Neural crest cell (in vitro differentiated cells): ENCODE data around the gene TPPP2. TPM values are rescaled to one million over a fixed set of nuclear protein-coding genes. Genes with fewer than 3 reads are reported as not detected.
"Not testable (repeated sequence)": the region's sequence is repeated elsewhere in the genome, so short reads cannot be mapped to it uniquely, and the experiment has no call there.

ENCODE experiments used
- DNase-seq: peaks from one replicate; pipeline ENCODE4 v3.0.0; 2021; ENCODE audit warnings: low read depth, mixed read lengths, low spot score
- H3K27ac Mint-ChIP-seq: one replicate; pipeline ENCODE4 v1.8.0; 2021; ENCODE audit warnings: mild to moderate bottlenecking, mixed read lengths; ENCODE audit not compliant: unreplicated experiment
- H3K27me3 Mint-ChIP-seq: 2 replicates; pipeline ENCODE4 v1.8.0; 2021; ENCODE audit warnings: low read depth, mild to moderate bottlenecking, mixed read lengths
- H3K36me3 Mint-ChIP-seq: 2 replicates; pipeline ENCODE4 v1.8.0; 2021; ENCODE audit warnings: low read depth, mild to moderate bottlenecking, mixed read lengths
- H3K4me1 Mint-ChIP-seq: 2 replicates; pipeline ENCODE4 v1.8.0; 2021; ENCODE audit warnings: mixed read lengths
- H3K4me3 Mint-ChIP-seq: one replicate; pipeline ENCODE4 v1.8.0; 2021; ENCODE audit warnings: mild to moderate bottlenecking, mixed read lengths
- H3K9me3 Mint-ChIP-seq: 2 replicates; pipeline ENCODE4 v1.8.0; 2021; ENCODE audit warnings: mixed read lengths
- total RNA-seq: library from RNA; stranded (reverse); gene quantifications from 2 replicates; pipeline ENCODE4 v1.2.1, GENCODE V29; 2021
- TF ChIP-seq, protein P1 (sequence below): fragments of 200-600 bp; sonication (generic); conservative IDR thresholded peaks from 2 replicates; pipeline ENCODE4 v1.5.0; 2021; ENCODE audit warnings: antibody characterized with exemption, mild to moderate bottlenecking

TPPP2 gene
- total RNA-seq, 1 donor from 2014 or later = not detected

GRCh38 chr14:20998139-20998538 is 31.9 kb upstream of the TPPP2 start:
- H3K4me1 Mint-ChIP-seq = no peaks in the 10 kb centered on the region
- H3K27ac Mint-ChIP-seq = no peak overlapping the region
- TF ChIP-seq, protein P1, sequence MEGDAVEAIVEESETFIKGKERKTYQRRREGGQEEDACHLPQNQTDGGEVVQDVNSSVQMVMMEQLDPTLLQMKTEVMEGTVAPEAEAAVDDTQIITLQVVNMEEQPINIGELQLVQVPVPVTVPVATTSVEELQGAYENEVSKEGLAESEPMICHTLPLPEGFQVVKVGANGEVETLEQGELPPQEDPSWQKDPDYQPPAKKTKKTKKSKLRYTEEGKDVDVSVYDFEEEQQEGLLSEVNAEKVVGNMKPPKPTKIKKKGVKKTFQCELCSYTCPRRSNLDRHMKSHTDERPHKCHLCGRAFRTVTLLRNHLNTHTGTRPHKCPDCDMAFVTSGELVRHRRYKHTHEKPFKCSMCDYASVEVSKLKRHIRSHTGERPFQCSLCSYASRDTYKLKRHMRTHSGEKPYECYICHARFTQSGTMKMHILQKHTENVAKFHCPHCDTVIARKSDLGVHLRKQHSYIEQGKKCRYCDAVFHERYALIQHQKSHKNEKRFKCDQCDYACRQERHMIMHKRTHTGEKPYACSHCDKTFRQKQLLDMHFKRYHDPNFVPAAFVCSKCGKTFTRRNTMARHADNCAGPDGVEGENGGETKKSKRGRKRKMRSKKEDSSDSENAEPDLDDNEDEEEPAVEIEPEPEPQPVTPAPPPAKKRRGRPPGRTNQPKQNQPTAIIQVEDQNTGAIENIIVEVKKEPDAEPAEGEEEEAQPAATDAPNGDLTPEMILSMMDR = no peak
- no peak overlapping the region for H3K4me3 Mint-ChIP-seq
- peaks cover 10% of the 10 kb centered on the region for H3K36me3 Mint-ChIP-seq
- H3K27me3 Mint-ChIP-seq = no peaks in the 10 kb centered on the region
- DNase-seq = no peak
- no peaks in the 10 kb centered on the region for H3K9me3 Mint-ChIP-seq

GRCh38 chr14:20998674-20999366 is 31.2 kb upstream of the TPPP2 start, which contains the start of gene SLC39A2:
SLC39A2 (plus strand) TSS chr14:20999293; CDS start chr14:20999447, 154 bp downstream.
- TF ChIP-seq, protein P1 = no peak
- Mint-ChIP-seq H3K36me3 (peaks cover 9% of the 10 kb centered on the region), H3K9me3 (no peaks in the 10 kb centered on the region), H3K4me1 (no peaks in the 10 kb centered on the region), H3K4me3 (no peak within 1 kb of the TSS), H3K27ac (peak within 1 kb of the TSS; percentile 19), H3K27me3 (no peaks in the 10 kb centered on the region)
- no peak for DNase-seq

- Mint-ChIP-seq H3K4me1 (peaks cover 4% of the 10 kb centered on the region), H3K4me3 (no peak overlapping the region), H3K36me3 (peaks cover 4% of the 10 kb centered on the region), H3K27me3 (no peaks in the 10 kb centered on the region), H3K9me3 (no peaks in the 10 kb centered on the region), H3K27ac (peak overlapping the region; percentile 19)
- TF ChIP-seq, protein P1 = no peak
- no peak for DNase-seq
Observed at GRCh38 chr14:20999591-20999990, 30.4 kb upstream of the TPPP2 start.

GRCh38 chr14:21001218-21001617 is 28.8 kb upstream of the TPPP2 start:
- Mint-ChIP-seq H3K36me3 (no peaks in the 10 kb centered on the region), H3K27me3 (no peaks in the 10 kb centered on the region), H3K9me3 (no peaks in the 10 kb centered on the region), H3K4me1 (peaks cover 4% of the 10 kb centered on the region), H3K27ac (no peak overlapping the region), H3K4me3 (no peak overlapping the region)
- DNase-seq = no peak
- TF ChIP-seq, protein P1 = no peak

- Mint-ChIP-seq H3K4me1 (peaks cover 4% of the 10 kb centered on the region), H3K27ac (peak overlapping the region; percentile 72), H3K4me3 (no peak overlapping the region), H3K27me3 (no peaks in the 10 kb centered on the region), H3K36me3 (no peaks in the 10 kb centered on the region), H3K9me3 (no peaks in the 10 kb centered on the region)
- DNase-seq = no peak
- TF ChIP-seq, protein P1 = no peak
Observed at GRCh38 chr14:21003788-21004346, 26.1 kb upstream of the TPPP2 start.

DNA sequence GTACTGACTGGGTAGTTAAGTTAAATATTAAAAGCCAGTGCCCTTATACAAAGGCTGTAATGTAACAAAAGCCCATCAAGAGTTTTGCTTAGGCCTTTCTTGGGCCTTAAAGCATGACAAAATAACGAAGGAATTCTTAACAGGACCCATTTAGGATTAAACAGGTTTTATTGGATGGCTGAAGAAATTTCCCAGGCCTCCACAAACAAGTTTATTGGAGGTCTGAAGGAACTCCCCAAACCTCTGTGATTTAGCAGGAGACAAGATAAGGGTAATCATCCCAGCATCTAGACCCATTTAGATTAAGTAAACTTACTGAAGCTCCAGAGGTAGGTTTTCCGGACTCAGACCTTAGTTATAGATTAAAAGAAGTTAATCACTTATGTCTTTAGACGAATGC is 20.3 kb upstream of the TPPP2 start:
- not testable (repeated sequence) for H3K9me3 Mint-ChIP-seq, DNase-seq, H3K36me3 Mint-ChIP-seq, H3K4me3 Mint-ChIP-seq, H3K27ac Mint-ChIP-seq
- Mint-ChIP-seq H3K4me1 (peaks cover 11% of the 10 kb centered on the region), H3K27me3 (peaks cover 23% of the 10 kb centered on the region)
